HepG2 (cell line): ENCODE data around the gene PPP2R5C. TPM values are rescaled to one million over a fixed set of nuclear protein-coding genes. Genes with fewer than 3 reads are reported as not detected.

Experiments
- ATAC-seq: fragments of 200-7000 bp; cut with Tn5 transposase; 3 replicates; pipeline ENCODE4 v1.9.1; 2020; ENCODE audit warnings: mild to moderate bottlenecking, moderate library complexity
- BruUV-seq: library from RNA; stranded (reverse); fragments of 400-500 nt; replicated peaks from 2 replicates; lab custom pipeline; 2021; lab: Mats Ljungman, UMichigan
- CTCF ChIA-PET: fragments of 300-600 bp; formaldehyde crosslinking; extraction: SDS; loops from one replicate; lab custom pipeline; 2021; ENCODE audit warnings: low total read pairs, inconsistent platforms, low intra/inter-chr PET ratio; lab: Yijun Ruan, JAX
- POLR2A ChIA-PET: fragments of 350-600 bp; sonication (Branson Sonifier 250); formaldehyde crosslinking; loops from one replicate; lab custom pipeline; 2020; ENCODE audit warnings: antibody characterized with exemption, inconsistent platforms; lab: Yijun Ruan, JAX
- DNase-seq: peaks from one replicate; pipeline ENCODE4 v3.0.0-alpha.2; 2015; ENCODE audit warnings: low spot score
- FAIRE-seq: peaks from 3 replicates; lab custom pipeline; 2011; peaks lifted over from hg19 to GRCh38; lab: Jason Lieb, UNC
- H2AFZ ChIP-seq: one replicate; pipeline ENCODE4 v1.6.1; 2011; ENCODE audit warnings: low read length, inconsistent platforms
- H3K27ac ChIP-seq: fragments of 300-600 bp; 3 replicates; pipeline ENCODE4 v1.8.0; 2011; ENCODE audit warnings: mixed run types, mild to moderate bottlenecking, mixed read lengths, low read length, inconsistent platforms; ENCODE audit not compliant: insufficient read depth; ENCODE audit errors: extremely low read length
- H3K27me3 ChIP-seq, 2 experiments: fragments of 200-600 bp in 1 of 2; 2 replicates in 1 of 2; 3 replicates in 1 of 2; pipeline versions ENCODE4 v1.6.0 to v1.8.0; 2011; ENCODE audit warnings: low read length in 2 of 2, mild to moderate bottlenecking in 2 of 2, moderate library complexity in 2 of 2, inconsistent platforms in 1 of 2; ENCODE audit not compliant: insufficient read depth in 2 of 2, control insufficient read depth in 1 of 2
- H3K36me3 ChIP-seq, 2 experiments: fragments of 200-600 bp in 1 of 2; replicated peaks in 1 of 2; 2 replicates in 1 of 2; 3 replicates in 1 of 2; pipeline versions ENCODE4 v1.5.1 to v1.8.0; 2011; ENCODE audit warnings: low read length in 2 of 2, inconsistent platforms in 1 of 2; ENCODE audit not compliant: insufficient read depth in 2 of 2, control insufficient read depth in 1 of 2
- H3K4me1 ChIP-seq: 2 replicates; pipeline ENCODE4 v1.5.1; 2012; ENCODE audit warnings: low read length, inconsistent platforms; ENCODE audit not compliant: insufficient read depth
- H3K4me2 ChIP-seq: 2 replicates; pipeline ENCODE4 v1.6.0; 2011; ENCODE audit warnings: low read depth, low read length, inconsistent platforms
- H3K4me3 ChIP-seq, 3 experiments: fragments of 200-600 bp in 1 of 3; sonication (generic), shearing (Covaris generic) in 1 of 3; replicated peaks in 1 of 3; 2 replicates each; pipeline ENCODE4 v1.5.1; 2011 to 2016; ENCODE audit warnings: low read length in 3 of 3, inconsistent platforms in 2 of 3, low read depth in 2 of 3, mild to moderate bottlenecking in 2 of 3, control low read depth in 1 of 3, mixed read lengths in 1 of 3; ENCODE audit not compliant: insufficient read depth in 1 of 3
- H3K79me2 ChIP-seq: one replicate; pipeline ENCODE4 v1.6.1; 2011; ENCODE audit warnings: low read length, inconsistent platforms; ENCODE audit not compliant: insufficient read depth
- H3K9ac ChIP-seq: 2 replicates; pipeline ENCODE4 v1.6.0; 2011; ENCODE audit warnings: mild to moderate bottlenecking, low read depth, low read length, inconsistent platforms; ENCODE audit not compliant: insufficient read depth
- H3K9me3 ChIP-seq: 2 replicates; pipeline ENCODE4 v1.5.1; 2012; ENCODE audit warnings: mild to moderate bottlenecking, low read length
- H4K20me1 ChIP-seq: 2 replicates; pipeline ENCODE4 v1.6.0; 2011; ENCODE audit warnings: inconsistent platforms, mild to moderate bottlenecking, low read length, moderate library complexity; ENCODE audit not compliant: insufficient read depth
- BCLAF1 ChIP-seq: fragments of 450-650 bp; IDR thresholded peaks from 2 replicates; pipeline ENCODE4 v1.6.1; 2017; ENCODE audit warnings: mild to moderate bottlenecking
- CBX2 ChIP-seq, 2 experiments: fragments of 200-600 bp in 1 of 2; sonication (generic); formaldehyde crosslinking in 1 of 2; IDR thresholded peaks; 2 replicates each; pipeline versions ENCODE4 v1.7.0 to v1.8.1; 2018 to 2022; ENCODE audit warnings: low read depth in 2 of 2, low read length in 1 of 2, mild to moderate bottlenecking in 1 of 2, missing genetic modification reagents in 1 of 2
- DMAP1 ChIP-seq: IDR thresholded peaks from 2 replicates; pipeline ENCODE4 v1.6.1; 2016
- HNRNPUL1 ChIP-seq: fragments of 200-400 bp; formaldehyde crosslinking; IDR thresholded peaks from 2 replicates; pipeline ENCODE4 v1.6.1; 2017; ENCODE audit warnings: low read depth, mild to moderate bottlenecking, low read length, moderate library complexity
- HOXA9 ChIP-seq: sonication (generic); formaldehyde crosslinking; IDR thresholded peaks from 2 replicates; pipeline ENCODE4 v1.8.1; 2022; ENCODE audit warnings: missing genetic modification reagents, mild to moderate bottlenecking, moderate library complexity, borderline replicate concordance
- MLXIP ChIP-seq: sonication (generic); formaldehyde crosslinking; IDR thresholded peaks from 2 replicates; pipeline ENCODE4 v1.9.0; 2021; ENCODE audit warnings: missing genetic modification reagents, borderline replicate concordance
- NFATC3 ChIP-seq: sonication (generic); formaldehyde crosslinking; IDR thresholded peaks from 2 replicates; pipeline ENCODE4 v1.5.1; 2020; ENCODE audit warnings: mild to moderate bottlenecking, missing genetic modification reagents
- NFE2 ChIP-seq: sonication (generic); formaldehyde crosslinking; IDR thresholded peaks from 2 replicates; pipeline ENCODE4 v1.4.0; 2020; ENCODE audit warnings: missing genetic modification reagents
- TAF15 ChIP-seq: fragments of 200-400 bp; formaldehyde crosslinking; IDR thresholded peaks from one replicate; pipeline ENCODE4 v1.6.1; 2018; ENCODE audit warnings: mild to moderate bottlenecking, low read depth, low read length; ENCODE audit not compliant: poor library complexity, severe bottlenecking
- ZNF124 ChIP-seq: sonication (generic); formaldehyde crosslinking; IDR thresholded peaks from 2 replicates; pipeline ENCODE4 v1.4.0; 2020; ENCODE audit warnings: missing genetic modification reagents
- ZNF264 ChIP-seq: sonication (generic); formaldehyde crosslinking; IDR thresholded peaks from 2 replicates; pipeline ENCODE4 v1.4.0; 2020; ENCODE audit warnings: missing genetic modification reagents
- ZNF577 ChIP-seq: sonication (generic); formaldehyde crosslinking; IDR thresholded peaks from 2 replicates; pipeline ENCODE4 v1.4.0; 2020; ENCODE audit warnings: mild to moderate bottlenecking, low read depth, missing genetic modification reagents, borderline replicate concordance
- ZNF720 ChIP-seq: sonication (generic); formaldehyde crosslinking; IDR thresholded peaks from 2 replicates; pipeline ENCODE4 v1.4.0; 2020; ENCODE audit warnings: missing genetic modification reagents
- ZNF775 ChIP-seq: sonication (generic); formaldehyde crosslinking; IDR thresholded peaks from 2 replicates; pipeline ENCODE4 v1.4.0; 2020; ENCODE audit warnings: missing genetic modification reagents, mild to moderate bottlenecking, moderate library complexity, borderline replicate concordance
- ZNF790 ChIP-seq: sonication (generic); formaldehyde crosslinking; IDR thresholded peaks from 2 replicates; pipeline ENCODE4 v1.8.0; 2022; ENCODE audit warnings: missing genetic modification reagents, mild to moderate bottlenecking, borderline replicate concordance
- WGBS: methylation state at CpG from one replicate; pipeline ENCODE4 v1.1.6; 2017; ENCODE audit warnings: low lambda C conversion rate; 5-methylcytosine and 5-hydroxymethylcytosine counted together
- in situ Hi-C: cut with HindIII; loops from 2 replicates; pipeline ENCODE4 v1.10.0; 2017; ENCODE audit warnings: low pct_unique_long_range_greater_than_20kb; ENCODE audit not compliant: extremely low pct_ligation_motif_present
- intact Hi-C: fragments of 100-400 bp; cut with micrococcal nuclease; formaldehyde crosslinking; loops from one replicate; pipeline ENCODE4 v1.10.0; 2022; ENCODE audit not compliant: unreplicated experiment
- polyA plus RNA-seq, 8 experiments: library from polyadenylated mRNA; depleted of rRNA in 3 of 8; stranded (reverse) in 7 of 8; unstranded in 1 of 8; fragments of >200 nt; fragmentation: Illumina TruSeq in 4 of 8; extraction: Trizol in 4 of 8; gene quantifications; 2 replicates each; pipeline versions ENCODE4 v1.2.1 to v1.2.3, GENCODE V29; 2011 to 2016; ENCODE audit warnings: low read depth in 4 of 8, missing spikeins in 1 of 8, mixed read lengths in 1 of 8; ENCODE audit not compliant: insufficient read depth in 1 of 8
- total RNA-seq, 5 experiments: library from RNA; depleted of rRNA; stranded (reverse); fragments of >200 nt; fragmentation: Illumina TruSeq; extraction: Trizol; gene quantifications; 2 replicates each; pipeline ENCODE4 v1.2.3, GENCODE V29; 2016; ENCODE audit warnings: low read depth in 1 of 5
- TF ChIP-seq, protein P1 (sequence below): sonication (generic); formaldehyde crosslinking; IDR thresholded peaks from 2 replicates; pipeline ENCODE4 v1.8.1; 2023; ENCODE audit warnings: missing genetic modification reagents, inconsistent platforms, borderline replicate concordance

The PPP2R5C gene
- total and polyA plus RNA-seq, 2 of the 13 experiments (the other 11 are each of a cell fraction or from before 2014, with no cell fraction given): 74.3 to 78.5 TPM

GRCh38 chr14:101809671-101810514, 48.4 kb downstream of the PPP2R5C start:
- WGBS: 1% methylated on average over 21 of the region's 23 CpGs
- Histone ChIP-seq H3K27ac (peak overlapping the region; percentile 99), H3K36me3 (peaks cover 3 to 19% of the 10 kb centered on the region in 2 experiments; a peak in 4 of 5 replicates), H3K4me3 (peak overlapping the region; percentile 73 to 84 (median 77)), H3K79me2 (peaks cover 48% of the 10 kb centered on the region), H4K20me1 (no peaks in the 10 kb centered on the region), H3K4me2 (peak overlapping the region; percentile 85), H3K9me3 (no peaks in the 10 kb centered on the region), H3K27me3 (no peaks in the 10 kb centered on the region), H2AFZ (no peak overlapping the region), H3K9ac (peak overlapping the region; percentile 92), H3K4me1 (peaks cover 52% of the 10 kb centered on the region)
- ChIA-PET CTCF (no interaction called here), POLR2A (interaction anchor here (0.6 to 1.5 kb wide), 10 partner anchors 10 to 511 kb away, joined by 3 to 15 read pairs (median 5); no protein-coding TSS in a partner anchor)
- peak; percentile 96 for ATAC-seq
- intact Hi-C loops (loop anchor here (2.0 to 5.0 kb wide), 2 partner anchors 38 to 139 kb away; no protein-coding TSS in a partner anchor), in situ Hi-C loops (no loop called here)
- BruUV-seq: TSS peak; percentile 93
- DNase-seq: peak; percentile 91
- FAIRE-seq: peak; percentile 97
- no peak for TF ChIP-seq TAF15
- TF ChIP-seq ZNF264 (CRISPR knock-in tag): no peak
- no peak; the same call in 1 of the 2 replicates for TF ChIP-seq ZNF124
- TF ChIP-seq NFATC3 (CRISPR knock-in tag): 0 out of 2 replicates have a peak, but pooled peaks have one; percentile 64
- no peak for TF ChIP-seq CBX2 (IDR thresholded peaks at IDR 0.05; ENCODE audit: low read depth, low read length)
- TF ChIP-seq CBX2 (CRISPR knock-in tag; IDR thresholded peaks at IDR 0.05; ENCODE audit: low read depth): no peak
- TF ChIP-seq ZNF775: no peak
- TF ChIP-seq, protein P1, sequence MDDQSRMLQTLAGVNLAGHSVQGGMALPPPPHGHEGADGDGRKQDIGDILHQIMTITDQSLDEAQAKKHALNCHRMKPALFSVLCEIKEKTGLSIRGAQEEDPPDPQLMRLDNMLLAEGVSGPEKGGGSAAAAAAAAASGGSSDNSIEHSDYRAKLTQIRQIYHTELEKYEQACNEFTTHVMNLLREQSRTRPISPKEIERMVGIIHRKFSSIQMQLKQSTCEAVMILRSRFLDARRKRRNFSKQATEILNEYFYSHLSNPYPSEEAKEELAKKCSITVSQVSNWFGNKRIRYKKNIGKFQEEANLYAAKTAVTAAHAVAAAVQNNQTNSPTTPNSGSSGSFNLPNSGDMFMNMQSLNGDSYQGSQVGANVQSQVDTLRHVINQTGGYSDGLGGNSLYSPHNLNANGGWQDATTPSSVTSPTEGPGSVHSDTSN (CRISPR knock-in tag): no peak
- no peak for TF ChIP-seq ZNF577
- no peak for TF ChIP-seq ZNF790 (CRISPR knock-in tag)
- no peak for TF ChIP-seq MLXIP (CRISPR knock-in tag)
- no peak for TF ChIP-seq ZNF720 (CRISPR knock-in tag)
- TF ChIP-seq BCLAF1: no peak
- no peak for TF ChIP-seq HOXA9 (CRISPR knock-in tag)
- TF ChIP-seq NFE2: no peak
- peak; percentile 82 for TF ChIP-seq DMAP1 (CRISPR knock-in tag)
- no peak for TF ChIP-seq HNRNPUL1
